Osteocyte (in vitro differentiated cells): ENCODE results near the gene SELPLG. TPM values are rescaled to one million over a fixed set of nuclear protein-coding genes. Genes with fewer than 3 reads are reported as not detected.
"Not testable (repeated sequence)": the region's sequence is repeated elsewhere in the genome, so short reads cannot be mapped to it uniquely, and the experiment has no call there.

Experiments
- DNase-seq: peaks from one replicate; pipeline ENCODE4 v3.0.0; 2021; ENCODE audit warnings: mixed read lengths; ENCODE audit not compliant: unreplicated experiment; ENCODE audit errors: extremely low spot score
- H3K27ac Mint-ChIP-seq: one replicate; pipeline ENCODE4 v1.8.0; 2021; ENCODE audit warnings: mild to moderate bottlenecking, mixed read lengths; ENCODE audit not compliant: unreplicated experiment
- H3K27me3 Mint-ChIP-seq: one replicate; pipeline ENCODE4 v1.8.0; 2021; ENCODE audit warnings: mixed read lengths; ENCODE audit not compliant: unreplicated experiment
- H3K36me3 Mint-ChIP-seq: one replicate; pipeline ENCODE4 v1.8.0; 2021; ENCODE audit warnings: mixed read lengths; ENCODE audit not compliant: unreplicated experiment
- H3K4me1 Mint-ChIP-seq: one replicate; pipeline ENCODE4 v1.8.0; 2021; ENCODE audit warnings: mixed read lengths; ENCODE audit not compliant: unreplicated experiment
- H3K4me3 Mint-ChIP-seq: one replicate; pipeline ENCODE4 v1.8.0; 2021; ENCODE audit warnings: mild to moderate bottlenecking, moderate library complexity, mixed read lengths; ENCODE audit not compliant: unreplicated experiment
- H3K9me3 Mint-ChIP-seq: one replicate; pipeline ENCODE4 v1.8.0; 2021; ENCODE audit warnings: mixed read lengths; ENCODE audit not compliant: unreplicated experiment
- total RNA-seq: library from RNA; stranded (reverse); gene quantifications from 2 replicates; pipeline ENCODE4 v1.2.1, GENCODE V29; 2021
- TF ChIP-seq, protein P1 (sequence below): fragments of 200-600 bp; sonication (generic); IDR thresholded peaks from 2 replicates; pipeline ENCODE4 v1.5.0; 2021; ENCODE audit warnings: antibody characterized with exemption, mild to moderate bottlenecking, moderate library complexity

Gene SELPLG
- total RNA-seq, 1 donor from 2014 or later: 0.59 TPM

- H3K4me3 Mint-ChIP-seq: no peak overlapping the region
- no peak for DNase-seq
- H3K27me3 Mint-ChIP-seq: no peaks in the 10 kb centered on the region
- H3K36me3 Mint-ChIP-seq: peaks cover 11% of the 10 kb centered on the region
- TF ChIP-seq, protein P1, sequence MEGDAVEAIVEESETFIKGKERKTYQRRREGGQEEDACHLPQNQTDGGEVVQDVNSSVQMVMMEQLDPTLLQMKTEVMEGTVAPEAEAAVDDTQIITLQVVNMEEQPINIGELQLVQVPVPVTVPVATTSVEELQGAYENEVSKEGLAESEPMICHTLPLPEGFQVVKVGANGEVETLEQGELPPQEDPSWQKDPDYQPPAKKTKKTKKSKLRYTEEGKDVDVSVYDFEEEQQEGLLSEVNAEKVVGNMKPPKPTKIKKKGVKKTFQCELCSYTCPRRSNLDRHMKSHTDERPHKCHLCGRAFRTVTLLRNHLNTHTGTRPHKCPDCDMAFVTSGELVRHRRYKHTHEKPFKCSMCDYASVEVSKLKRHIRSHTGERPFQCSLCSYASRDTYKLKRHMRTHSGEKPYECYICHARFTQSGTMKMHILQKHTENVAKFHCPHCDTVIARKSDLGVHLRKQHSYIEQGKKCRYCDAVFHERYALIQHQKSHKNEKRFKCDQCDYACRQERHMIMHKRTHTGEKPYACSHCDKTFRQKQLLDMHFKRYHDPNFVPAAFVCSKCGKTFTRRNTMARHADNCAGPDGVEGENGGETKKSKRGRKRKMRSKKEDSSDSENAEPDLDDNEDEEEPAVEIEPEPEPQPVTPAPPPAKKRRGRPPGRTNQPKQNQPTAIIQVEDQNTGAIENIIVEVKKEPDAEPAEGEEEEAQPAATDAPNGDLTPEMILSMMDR: no peak
- H3K27ac Mint-ChIP-seq: peak overlapping the region; percentile 90
- H3K9me3 Mint-ChIP-seq: no peaks in the 10 kb centered on the region
- peaks cover 79% of the 10 kb centered on the region for H3K4me1 Mint-ChIP-seq
Observed at GRCh38 chr12:108665608-108666202, 32.0 kb upstream of the SELPLG start.

- Mint-ChIP-seq H3K27ac (peak overlapping the region; percentile 90), H3K36me3 (peaks cover 9% of the 10 kb centered on the region), H3K4me3 (no peak overlapping the region), H3K27me3 (no peaks in the 10 kb centered on the region), H3K9me3 (no peaks in the 10 kb centered on the region), H3K4me1 (peaks cover 70% of the 10 kb centered on the region)
- DNase-seq: peak; percentile 92
- TF ChIP-seq, protein P1: peak; percentile 94
Observed at GRCh38 chr12:108664338-108665258, 30.9 kb upstream of the SELPLG start.

DNA sequence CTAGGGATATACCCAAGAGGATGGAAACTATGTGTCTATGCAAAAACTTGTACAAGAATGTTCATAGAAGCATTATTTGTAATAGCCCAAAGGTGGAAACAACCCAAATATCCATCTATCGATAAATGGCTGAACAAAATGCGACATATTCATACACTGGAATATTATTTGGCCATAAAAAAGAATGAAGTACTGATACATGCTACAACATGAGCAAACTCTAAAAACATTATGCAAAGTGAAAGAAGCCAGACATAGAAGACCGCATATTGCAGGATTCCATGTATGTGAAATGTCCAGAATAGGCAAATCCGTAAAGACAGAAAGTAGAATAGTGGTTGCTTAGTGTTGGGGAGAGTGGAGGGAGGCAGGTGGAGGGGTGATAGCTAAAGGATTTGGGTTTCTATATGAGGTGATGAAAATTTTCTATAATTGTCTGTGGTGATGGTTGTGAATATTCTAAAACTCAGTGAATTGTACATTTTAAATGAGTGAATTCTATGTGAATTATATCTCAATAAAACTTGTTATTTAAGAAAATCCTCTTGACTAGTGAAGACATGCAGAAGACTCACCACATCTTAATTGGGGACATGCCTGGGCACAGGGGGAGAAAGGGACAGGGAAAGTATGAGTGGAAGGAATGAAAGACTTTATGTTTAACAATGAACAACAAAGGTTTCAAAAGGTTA, 29.8 kb upstream of the SELPLG start:
- Mint-ChIP-seq H3K27ac (peak overlapping the region; percentile 90), H3K27me3 (no peaks in the 10 kb centered on the region), H3K4me1 (peaks cover 59% of the 10 kb centered on the region), H3K4me3 (no peak overlapping the region), H3K9me3 (no peaks in the 10 kb centered on the region), H3K36me3 (peaks cover 14% of the 10 kb centered on the region)
- DNase-seq: no peak
- TF ChIP-seq, protein P1: no peak

GRCh38 chr12:108658115-108658514, 24.4 kb upstream of the SELPLG start:
- DNase-seq, H3K9me3 Mint-ChIP-seq, H3K4me3 Mint-ChIP-seq, H3K27me3 Mint-ChIP-seq, H3K27ac Mint-ChIP-seq: not testable (repeated sequence)
- H3K4me1 Mint-ChIP-seq: peaks cover 11% of the 10 kb centered on the region
- peaks cover 34% of the 10 kb centered on the region for H3K36me3 Mint-ChIP-seq

- Mint-ChIP-seq H3K36me3 (peaks cover 36% of the 10 kb centered on the region), H3K27me3 (no peaks in the 10 kb centered on the region), H3K4me3 (no peak overlapping the region), H3K9me3 (no peaks in the 10 kb centered on the region), H3K4me1 (peaks cover 3% of the 10 kb centered on the region), H3K27ac (peak overlapping the region; percentile 12)
- no peak for DNase-seq
- TF ChIP-seq, protein P1: no peak
Observed at GRCh38 chr12:108657130-108657745, 23.5 kb upstream of the SELPLG start.

- Mint-ChIP-seq H3K36me3 (peaks cover 35% of the 10 kb centered on the region), H3K27ac (peak overlapping the region; percentile 47)
- H3K27me3 Mint-ChIP-seq, H3K4me3 Mint-ChIP-seq, DNase-seq, H3K9me3 Mint-ChIP-seq, H3K4me1 Mint-ChIP-seq: not testable (repeated sequence)
Observed at GRCh38 chr12:108656247-108656646, 22.6 kb upstream of the SELPLG start.

DNA sequence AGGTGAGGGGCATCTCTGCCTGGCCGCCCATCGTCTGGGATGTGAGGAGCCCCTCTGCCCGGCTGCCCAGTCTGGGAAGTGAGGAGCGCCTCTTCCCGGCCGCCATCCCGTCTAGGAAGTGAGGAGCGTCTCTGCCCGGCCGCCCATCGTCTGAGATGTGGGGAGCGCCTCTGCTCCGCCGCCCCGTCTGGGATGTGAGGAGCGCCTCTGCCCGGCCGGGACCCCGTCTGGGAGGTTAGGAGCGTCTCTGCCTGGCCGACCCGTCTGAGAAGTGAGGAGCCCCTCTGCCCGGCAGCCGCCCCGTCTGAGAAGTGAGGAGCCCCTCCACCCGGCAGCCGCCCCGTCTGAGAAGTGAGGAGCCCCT, 22.1 kb upstream of the SELPLG start:
- not testable (repeated sequence) for H3K4me3 Mint-ChIP-seq, H3K9me3 Mint-ChIP-seq, H3K27me3 Mint-ChIP-seq, H3K27ac Mint-ChIP-seq, DNase-seq, H3K4me1 Mint-ChIP-seq
- H3K36me3 Mint-ChIP-seq: peaks cover 36% of the 10 kb centered on the region

DNA sequence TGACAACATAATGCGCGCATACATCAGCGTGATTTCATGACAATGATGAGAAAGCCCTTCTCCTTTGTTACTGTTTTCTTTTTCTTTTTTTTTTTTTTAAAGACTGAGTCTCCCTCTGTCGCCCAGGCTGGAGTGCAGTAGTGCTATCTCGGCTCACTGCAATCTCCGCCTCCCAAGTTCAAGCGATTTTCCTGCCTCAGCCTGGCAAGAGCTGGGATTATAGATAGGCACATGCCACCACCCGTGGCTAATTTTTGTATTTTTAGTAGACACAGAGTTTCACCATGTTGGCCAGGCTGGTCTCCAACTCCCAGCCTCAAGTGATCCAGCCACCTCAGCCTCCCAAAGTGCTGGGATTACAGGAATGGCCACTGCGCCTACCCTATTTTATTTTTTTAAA, 20.9 kb upstream of the SELPLG start:
- not testable (repeated sequence) for H3K27me3 Mint-ChIP-seq, H3K9me3 Mint-ChIP-seq, DNase-seq, H3K4me1 Mint-ChIP-seq, H3K4me3 Mint-ChIP-seq
- Mint-ChIP-seq H3K27ac (peak overlapping the region; percentile 38), H3K36me3 (peaks cover 42% of the 10 kb centered on the region)
